ENCODE measurements around the gene SRF. TPM values are rescaled to one million over a fixed set of nuclear protein-coding genes. Genes with fewer than 3 reads are reported as not detected.

SRF gene
- 33.6 TPM for total RNA-seq
- long read RNA-seq, full-length matches to known transcripts = 39 of 50 reads
- long read RNA-seq, partial matches to known transcripts = 10 of 50 reads
- long read RNA-seq, other reads (novel, unspliced or antisense) = 1 of 50 reads

DNA sequence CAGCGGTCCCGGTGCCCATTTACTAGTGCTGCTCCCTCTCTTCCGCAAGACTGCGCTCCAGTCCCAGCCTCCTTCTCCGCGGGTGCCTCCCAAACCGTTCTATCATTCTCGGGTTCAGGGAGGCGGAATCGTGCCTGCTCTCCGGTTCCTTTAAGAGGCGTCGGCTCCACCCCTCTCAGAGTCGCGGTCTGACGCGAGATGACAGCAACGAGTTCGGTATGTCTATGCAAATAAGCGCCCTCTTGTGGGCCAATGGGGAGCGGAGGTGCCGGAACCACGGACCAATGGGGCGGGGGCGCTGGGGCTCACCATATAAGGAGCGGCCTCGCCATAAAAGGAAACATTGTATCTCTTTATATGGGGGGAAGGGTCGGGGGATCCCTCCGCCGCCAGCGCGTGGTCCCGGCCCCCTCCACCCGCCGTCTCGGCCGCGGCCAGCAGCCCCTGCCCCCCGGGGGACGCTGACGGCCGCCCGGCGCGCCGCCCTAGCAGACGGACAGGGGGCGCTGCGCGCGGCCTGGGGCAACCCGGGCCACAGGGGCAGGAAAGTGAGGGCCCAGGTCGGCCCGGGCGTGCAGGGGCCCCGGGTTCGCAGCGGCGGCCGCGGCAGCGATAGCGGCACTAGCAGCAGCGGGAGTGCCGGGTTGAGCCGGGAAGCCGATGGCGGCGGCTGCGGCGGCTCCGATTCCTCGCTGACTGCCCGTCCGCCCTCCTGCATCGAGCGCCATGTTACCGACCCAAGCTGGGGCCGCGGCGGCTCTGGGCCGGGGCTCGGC, at the start of gene SRF:
Gene SRF (plus strand): TSS at position 339 of the 776 bp plus-strand sequence. CDS start 388 bp downstream, at position 727.
- H3K4me1 ChIP-seq = peaks cover 37% of the 10 kb centered on the region
- peaks cover 11% of the 10 kb centered on the region for H3K36me3 ChIP-seq
- ATAC-seq (peak; percentile 86), DNase-seq (peak; percentile 99)
- intact Hi-C loops (cut with DNase I) = no loop called here
- H3K4me3 ChIP-seq = peak within 1 kb of the TSS; percentile 97
- TF ChIP-seq, protein P1, sequence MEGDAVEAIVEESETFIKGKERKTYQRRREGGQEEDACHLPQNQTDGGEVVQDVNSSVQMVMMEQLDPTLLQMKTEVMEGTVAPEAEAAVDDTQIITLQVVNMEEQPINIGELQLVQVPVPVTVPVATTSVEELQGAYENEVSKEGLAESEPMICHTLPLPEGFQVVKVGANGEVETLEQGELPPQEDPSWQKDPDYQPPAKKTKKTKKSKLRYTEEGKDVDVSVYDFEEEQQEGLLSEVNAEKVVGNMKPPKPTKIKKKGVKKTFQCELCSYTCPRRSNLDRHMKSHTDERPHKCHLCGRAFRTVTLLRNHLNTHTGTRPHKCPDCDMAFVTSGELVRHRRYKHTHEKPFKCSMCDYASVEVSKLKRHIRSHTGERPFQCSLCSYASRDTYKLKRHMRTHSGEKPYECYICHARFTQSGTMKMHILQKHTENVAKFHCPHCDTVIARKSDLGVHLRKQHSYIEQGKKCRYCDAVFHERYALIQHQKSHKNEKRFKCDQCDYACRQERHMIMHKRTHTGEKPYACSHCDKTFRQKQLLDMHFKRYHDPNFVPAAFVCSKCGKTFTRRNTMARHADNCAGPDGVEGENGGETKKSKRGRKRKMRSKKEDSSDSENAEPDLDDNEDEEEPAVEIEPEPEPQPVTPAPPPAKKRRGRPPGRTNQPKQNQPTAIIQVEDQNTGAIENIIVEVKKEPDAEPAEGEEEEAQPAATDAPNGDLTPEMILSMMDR (IDR thresholded peaks at IDR 0.05) = peak; percentile 56
- peak within 1 kb of the TSS; percentile 90 for H3K27ac ChIP-seq
- H3K27me3 ChIP-seq = no peaks in the 10 kb centered on the region
- H3K9me3 ChIP-seq = no peaks in the 10 kb centered on the region

DNA sequence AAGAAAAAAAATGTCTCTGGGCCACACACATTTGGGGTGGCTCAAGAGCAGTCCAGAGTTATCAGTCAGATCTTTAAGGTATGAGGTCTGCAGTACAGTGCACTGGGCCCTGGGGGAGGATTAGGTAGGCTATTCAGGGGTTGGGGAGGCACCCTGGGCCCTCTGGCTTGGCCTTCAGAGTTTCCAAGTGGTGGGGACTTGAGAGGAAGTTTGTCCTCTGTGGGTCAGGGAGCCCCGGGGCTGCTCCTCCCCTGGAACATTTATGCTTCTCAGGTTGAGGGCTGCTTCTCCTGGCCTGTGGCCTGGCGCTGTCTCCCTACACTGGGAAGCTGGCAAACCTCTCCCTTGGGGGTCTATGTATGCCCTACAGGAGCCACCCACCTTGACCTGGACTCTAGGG, 48.9 kb upstream of the SRF start:
- H3K9me3 ChIP-seq = no peaks in the 10 kb centered on the region
- TF ChIP-seq, protein P1 (IDR thresholded peaks at IDR 0.05) = no peak
- intact Hi-C loops (cut with DNase I) = no loop called here
- no peaks in the 10 kb centered on the region for H3K36me3 ChIP-seq
- no peak for ATAC-seq
- no peaks in the 10 kb centered on the region for H3K27me3 ChIP-seq
- H3K4me3 ChIP-seq = no peak overlapping the region
- no peak for DNase-seq
- peaks cover 30% of the 10 kb centered on the region for H3K4me1 ChIP-seq
- peak overlapping the region; percentile 68 for H3K27ac ChIP-seq

DNA sequence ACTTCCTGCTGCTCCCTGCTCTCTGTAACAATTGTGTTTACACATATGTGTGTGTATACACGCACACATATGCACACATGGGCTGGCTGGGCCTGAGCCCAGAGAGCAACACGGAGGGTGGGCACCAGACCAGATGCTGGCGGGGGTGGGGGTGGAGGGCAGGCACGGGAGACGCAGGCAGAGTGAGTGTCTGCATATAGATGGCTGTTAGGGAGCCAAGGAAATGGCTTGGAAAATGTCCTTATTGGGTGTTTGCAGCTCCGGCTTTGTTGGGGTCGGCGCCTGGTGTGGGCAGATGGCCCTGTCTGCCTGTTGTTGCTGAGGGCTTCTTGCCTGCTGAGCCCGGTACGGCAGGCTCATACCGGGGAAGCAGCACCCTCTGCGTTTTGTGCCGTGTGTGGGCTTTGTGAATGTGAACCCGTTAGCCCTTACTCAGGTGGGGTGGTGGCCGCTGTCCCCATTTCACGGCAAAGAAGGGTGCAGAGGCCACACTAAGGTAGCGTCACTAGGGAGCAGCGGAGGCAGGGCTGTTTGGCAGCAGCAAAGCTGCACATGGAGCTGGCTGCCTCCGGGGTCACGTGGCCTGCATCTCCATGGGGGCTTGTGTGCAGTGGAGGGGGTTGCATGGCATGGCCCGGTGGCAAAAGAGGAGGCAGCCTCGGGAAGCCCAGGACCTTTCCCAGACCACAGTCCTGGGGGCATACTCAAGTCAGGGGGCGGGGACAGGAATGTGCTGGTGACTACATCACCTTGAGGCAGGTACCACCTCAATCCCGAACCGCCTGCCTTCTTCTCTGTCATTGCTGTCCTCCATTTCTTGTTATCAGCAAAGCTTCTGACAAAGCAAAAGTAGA, 47.4 kb upstream of the SRF start:
- TF ChIP-seq, protein P1 (IDR thresholded peaks at IDR 0.05) = no peak
- intact Hi-C loops (cut with DNase I) = no loop called here
- no peak overlapping the region for H3K4me3 ChIP-seq
- no peaks in the 10 kb centered on the region for H3K9me3 ChIP-seq
- H3K36me3 ChIP-seq = no peaks in the 10 kb centered on the region
- no peaks in the 10 kb centered on the region for H3K27me3 ChIP-seq
- ATAC-seq = no peak
- no peak for DNase-seq
- H3K27ac ChIP-seq = no peak overlapping the region
- H3K4me1 ChIP-seq = peaks cover 35% of the 10 kb centered on the region

- Histone ChIP-seq H3K9me3 (no peaks in the 10 kb centered on the region), H3K27ac (no peak overlapping the region), H3K36me3 (no peaks in the 10 kb centered on the region), H3K4me3 (no peak overlapping the region), H3K27me3 (no peaks in the 10 kb centered on the region), H3K4me1 (peaks cover 43% of the 10 kb centered on the region)
- TF ChIP-seq, protein P1 (IDR thresholded peaks at IDR 0.05) = no peak
- no peak for ATAC-seq
- no peak for DNase-seq
- intact Hi-C loops (cut with DNase I) = no loop called here
These were observed 46.6 kb upstream of the SRF start for GRCh38 chr6:43124481-43124880.

- H3K9me3 ChIP-seq = no peaks in the 10 kb centered on the region
- TF ChIP-seq, protein P1 (IDR thresholded peaks at IDR 0.05) = no peak
- ATAC-seq (no peak), DNase-seq (no peak)
- H3K27ac ChIP-seq = no peak overlapping the region
- no peaks in the 10 kb centered on the region for H3K36me3 ChIP-seq
- intact Hi-C loops (cut with DNase I) = no loop called here
- peaks cover 45% of the 10 kb centered on the region for H3K4me1 ChIP-seq
- H3K27me3 ChIP-seq = no peaks in the 10 kb centered on the region
- H3K4me3 ChIP-seq = no peak overlapping the region
These were observed 46.0 kb upstream of the SRF start for GRCh38 chr6:43125119-43125518.

All from upper lobe of right lung (tissue), 1 donor.